ENCODE results near the gene FAM89A.

DNA sequence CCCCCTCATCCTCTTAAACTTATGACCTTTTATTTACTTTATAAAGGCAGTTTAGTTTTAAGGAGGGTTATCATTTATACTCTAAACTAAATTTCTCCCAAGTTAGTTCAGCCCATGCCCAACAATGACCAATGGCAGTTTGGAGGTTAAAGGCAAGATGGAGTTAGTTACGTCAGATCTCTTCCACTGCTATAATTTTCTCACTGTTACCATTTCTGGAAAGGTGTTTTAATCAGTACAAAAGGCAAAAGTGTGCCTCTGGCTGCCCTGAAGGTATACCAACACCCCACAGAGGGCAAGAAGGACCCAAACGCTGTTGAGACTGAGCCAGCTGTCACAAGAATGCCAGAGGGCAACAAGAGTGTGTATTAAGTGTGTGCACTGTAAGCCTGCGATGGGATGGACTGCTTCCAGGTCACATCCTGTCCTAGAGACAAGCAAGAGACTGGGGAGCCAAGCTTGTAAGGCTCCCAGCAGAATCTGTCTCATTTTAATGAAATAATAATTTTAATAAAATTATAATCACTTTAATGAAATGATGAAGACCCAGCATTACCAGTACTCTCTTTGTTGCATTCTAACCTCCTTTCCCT, 32.5 kb upstream of the FAM89A start:
- TF ChIP-seq, protein P1, sequence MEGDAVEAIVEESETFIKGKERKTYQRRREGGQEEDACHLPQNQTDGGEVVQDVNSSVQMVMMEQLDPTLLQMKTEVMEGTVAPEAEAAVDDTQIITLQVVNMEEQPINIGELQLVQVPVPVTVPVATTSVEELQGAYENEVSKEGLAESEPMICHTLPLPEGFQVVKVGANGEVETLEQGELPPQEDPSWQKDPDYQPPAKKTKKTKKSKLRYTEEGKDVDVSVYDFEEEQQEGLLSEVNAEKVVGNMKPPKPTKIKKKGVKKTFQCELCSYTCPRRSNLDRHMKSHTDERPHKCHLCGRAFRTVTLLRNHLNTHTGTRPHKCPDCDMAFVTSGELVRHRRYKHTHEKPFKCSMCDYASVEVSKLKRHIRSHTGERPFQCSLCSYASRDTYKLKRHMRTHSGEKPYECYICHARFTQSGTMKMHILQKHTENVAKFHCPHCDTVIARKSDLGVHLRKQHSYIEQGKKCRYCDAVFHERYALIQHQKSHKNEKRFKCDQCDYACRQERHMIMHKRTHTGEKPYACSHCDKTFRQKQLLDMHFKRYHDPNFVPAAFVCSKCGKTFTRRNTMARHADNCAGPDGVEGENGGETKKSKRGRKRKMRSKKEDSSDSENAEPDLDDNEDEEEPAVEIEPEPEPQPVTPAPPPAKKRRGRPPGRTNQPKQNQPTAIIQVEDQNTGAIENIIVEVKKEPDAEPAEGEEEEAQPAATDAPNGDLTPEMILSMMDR (IDR thresholded peaks at IDR 0.05), result no peak
- no peak for TF ChIP-seq POLR2A (IDR thresholded peaks at IDR 0.05)

Data from lower leg skin (tissue), 3 donors.